GM23248 (cell line): ENCODE results near the gene SYVN1. TPM values are rescaled to one million over a fixed set of nuclear protein-coding genes. Genes with fewer than 3 reads are reported as not detected.

ENCODE experiments used
- DNase-seq: peaks from one replicate; pipeline ENCODE4 v3.0.0-alpha.2; 2015
- H2AFZ ChIP-seq: fragments of 200-600 bp; sonication (generic); 2 replicates; pipeline ENCODE4 v1.6.1; 2016; ENCODE audit warnings: antibody characterized with exemption
- H3F3A ChIP-seq: fragments of 200-600 bp; sonication (generic); 2 replicates; pipeline ENCODE4 v1.6.1; 2016; ENCODE audit warnings: mild to moderate bottlenecking, antibody characterized with exemption, mixed run types; ENCODE audit not compliant: insufficient read depth
- H3K27ac ChIP-seq: fragments of 200-600 bp; sonication (generic); 2 replicates; pipeline ENCODE4 v1.5.1; 2016; ENCODE audit warnings: mild to moderate bottlenecking
- H3K27me3 ChIP-seq: fragments of 200-600 bp; sonication (generic); replicated peaks from 2 replicates; pipeline ENCODE4 v1.6.1; 2016; ENCODE audit warnings: mild to moderate bottlenecking; ENCODE audit not compliant: insufficient read depth
- H3K36me3 ChIP-seq: fragments of 200-600 bp; sonication (generic); 2 replicates; pipeline ENCODE4 v1.6.1; 2016; ENCODE audit warnings: low read depth, mild to moderate bottlenecking
- H3K4me1 ChIP-seq: fragments of 200-600 bp; sonication (generic); 2 replicates; pipeline ENCODE4 v1.6.1; 2016; ENCODE audit warnings: mild to moderate bottlenecking; ENCODE audit not compliant: insufficient read depth
- H3K4me2 ChIP-seq: fragments of 200-600 bp; sonication (generic); one replicate; pipeline ENCODE4 v1.6.1; 2016; ENCODE audit warnings: mild to moderate bottlenecking; ENCODE audit not compliant: unreplicated experiment
- H3K4me3 ChIP-seq: fragments of 200-600 bp; sonication (generic); 2 replicates; pipeline ENCODE4 v1.5.1; 2016; ENCODE audit warnings: mild to moderate bottlenecking
- H3K79me2 ChIP-seq: fragments of 200-600 bp; sonication (generic); 2 replicates; pipeline ENCODE4 v1.6.1; 2016; ENCODE audit warnings: mild to moderate bottlenecking; ENCODE audit not compliant: insufficient read depth
- H3K9ac ChIP-seq: fragments of 200-600 bp; sonication (generic); 2 replicates; pipeline ENCODE4 v1.6.1; 2016; ENCODE audit warnings: mild to moderate bottlenecking
- H3K9me2 ChIP-seq: fragments of 200-600 bp; sonication (generic); 2 replicates; pipeline ENCODE4 v1.6.1; 2016; ENCODE audit warnings: mixed run types, mild to moderate bottlenecking, moderate library complexity; ENCODE audit not compliant: insufficient read depth
- H3K9me3 ChIP-seq: fragments of 200-600 bp; sonication (generic); one replicate; pipeline ENCODE4 v1.6.1; 2017; ENCODE audit warnings: low read depth
- H4K20me1 ChIP-seq: fragments of 200-600 bp; sonication (generic); 2 replicates; pipeline ENCODE4 v1.6.0; 2016; ENCODE audit not compliant: insufficient read depth
- EZH2 ChIP-seq: fragments of 200-600 bp; sonication (generic); IDR thresholded peaks from 2 replicates; pipeline ENCODE4 v1.6.1; 2018; ENCODE audit warnings: antibody characterized with exemption, mild to moderate bottlenecking; ENCODE audit not compliant: insufficient read depth, poor library complexity, severe bottlenecking
- EZH2phosphoT487 ChIP-seq: fragments of 200-600 bp; sonication (generic); IDR thresholded peaks from 2 replicates; pipeline ENCODE4 v1.6.1; 2018; ENCODE audit warnings: antibody characterized with exemption, moderate library complexity, mild to moderate bottlenecking, low read depth; ENCODE audit not compliant: insufficient read depth
- WGBS, 2 experiments: methylation state at CpG; one replicate each; pipeline ENCODE4 v1.1.6; 2015 to 2017; ENCODE audit warnings: low lambda C conversion rate in 2 of 2, low coverage in 1 of 2; ENCODE audit errors: missing lambda C conversion rate in 2 of 2; 5-methylcytosine and 5-hydroxymethylcytosine counted together
- in situ Hi-C: fragments of 300-500 bp; cut with MboI; formaldehyde crosslinking; loops from 2 replicates; pipeline ENCODE4 v1.15.0; 2020
- microRNA-seq: library from miRNA; unstranded; fragments of <30 nt; microRNA quantifications from one replicate; pipeline ENCODE4, GENCODE V29; 2016; ENCODE audit warnings: borderline number of aligned reads
- polyA plus RNA-seq: library from polyadenylated mRNA; unstranded; fragments of >200 nt; fragmentation: Nextera tagmentation; extraction: Ambion mirVana; gene quantifications from 2 replicates; pipeline ENCODE4 v1.2.1, GENCODE V29; 2016
- small RNA-seq: library from RNA; depleted of rRNA; stranded (forward); fragments of <200 nt; gene quantifications from one replicate; pipeline ENCODE3, GENCODE V24; 2014; ENCODE audit warnings: low read depth, low replicate concordance
- total RNA-seq: library from RNA; depleted of rRNA; stranded (reverse); fragments of >200 nt; shearing (Covaris generic); gene quantifications from 2 replicates; pipeline ENCODE4 v1.2.3, GENCODE V29; 2014; rRNA removed

Gene SYVN1
- total and polyA plus RNA-seq, 2 experiments from 2014 or later = 21.2 to 29.5 TPM

- no peaks in the 10 kb centered on the region for H3K36me3 ChIP-seq
- no peaks in the 10 kb centered on the region for H4K20me1 ChIP-seq
- H3K9me3 ChIP-seq = no peaks in the 10 kb centered on the region
- in situ Hi-C loops = no loop called here
- DNase-seq = no peak
- H3K27me3 ChIP-seq = no peaks in the 10 kb centered on the region
- H3K27ac ChIP-seq = no peak overlapping the region
- no peaks in the 10 kb centered on the region for H3K9me2 ChIP-seq
- H3K79me2 ChIP-seq = peaks cover 54% of the 10 kb centered on the region
- H3K4me2 ChIP-seq = no peak overlapping the region
- no peaks in the 10 kb centered on the region for H3F3A ChIP-seq
- TF ChIP-seq EZH2phosphoT487 (no peak), EZH2 (no peak)
- no peak overlapping the region for H2AFZ ChIP-seq
- no peak overlapping the region for H3K4me3 ChIP-seq
- H3K4me1 ChIP-seq = no peaks in the 10 kb centered on the region
- H3K9ac ChIP-seq = no peak overlapping the region
- 94 to 96% methylated on average over 9 of the region's 9 CpGs for WGBS, 2 experiments
Observed at GRCh38 chr11:65078786-65079342, 55.5 kb downstream of the SYVN1 start.

- 69 to 80% methylated on average over 3 of the region's 3 CpGs for WGBS, 2 experiments
- Histone ChIP-seq H3K36me3 (no peaks in the 10 kb centered on the region), H3K9me2 (no peaks in the 10 kb centered on the region), H3K27ac (no peak overlapping the region), H3K4me3 (no peak overlapping the region), H3F3A (no peaks in the 10 kb centered on the region), H3K4me2 (no peak overlapping the region), H2AFZ (no peak overlapping the region), H3K79me2 (peaks cover 48% of the 10 kb centered on the region), H4K20me1 (no peaks in the 10 kb centered on the region), H3K9me3 (no peaks in the 10 kb centered on the region), H3K27me3 (no peaks in the 10 kb centered on the region), H3K4me1 (no peaks in the 10 kb centered on the region), H3K9ac (no peak overlapping the region)
- DNase-seq = peak; percentile 46
- TF ChIP-seq EZH2 = no peak
- no peak for TF ChIP-seq EZH2phosphoT487
- in situ Hi-C loops = no loop called here
Observed at GRCh38 chr11:65078151-65078550, 56.2 kb downstream of the SYVN1 start.

DNA sequence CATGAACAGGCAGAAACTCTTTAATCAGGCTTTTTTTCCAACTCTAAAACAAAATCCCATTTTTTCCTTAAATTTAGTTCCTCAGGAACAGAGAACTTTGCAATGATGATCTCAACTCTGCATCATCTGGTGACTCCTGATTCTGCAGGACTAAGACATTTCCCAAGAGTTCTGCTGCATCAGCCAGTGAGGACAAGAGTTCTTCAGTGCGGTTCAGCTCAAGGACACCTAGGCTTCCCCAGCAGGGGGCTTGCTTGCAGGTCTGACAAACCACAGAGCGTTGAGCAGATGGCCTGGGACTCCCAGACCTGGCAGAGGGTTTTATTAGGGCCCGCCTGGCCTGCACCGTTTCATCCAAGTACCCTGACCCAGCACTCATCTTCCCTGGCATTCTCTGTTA lies 56.9 kb downstream of the SYVN1 start:
- Histone ChIP-seq H3K27ac (no peak overlapping the region), H4K20me1 (no peaks in the 10 kb centered on the region), H3K4me3 (no peak overlapping the region), H2AFZ (no peak overlapping the region), H3K9me2 (no peaks in the 10 kb centered on the region), H3K9me3 (no peaks in the 10 kb centered on the region), H3K36me3 (no peaks in the 10 kb centered on the region), H3K4me1 (no peaks in the 10 kb centered on the region), H3K9ac (no peak overlapping the region), H3K4me2 (no peak overlapping the region), H3K27me3 (no peaks in the 10 kb centered on the region), H3K79me2 (peaks cover 41% of the 10 kb centered on the region), H3F3A (no peaks in the 10 kb centered on the region)
- DNase-seq = peak; percentile 38
- WGBS, 2 experiments = 73 to 74% methylated on average over 4 of the region's 4 CpGs
- in situ Hi-C loops = no loop called here
- TF ChIP-seq EZH2phosphoT487 = no peak
- no peak for TF ChIP-seq EZH2

Small RNA genes within 50 kb of the gene (microRNA-seq; reads per million reads assigned to microRNA genes)
- gene MIR6751 = 1.5 reads per million

Small RNA genes within 50 kb of the gene (small RNA-seq; reads per million reads assigned to genes)
- gene HIGD1AP10 = not detected
- not detected for gene PDCL2P2
- 67.8 reads per million, percentile 93 among the genes with 10 or more reads in this experiment for gene RNU2-23P

Other genes starting within 250 kb of the SYVN1 start
- gene ATG2A, start 217.3 kb downstream of the SYVN1 start, total RNA-seq = 12.4 and 18.9 TPM in 2 replicates
- gene ATG2A, start 217.3 kb downstream of the SYVN1 start, polyA plus RNA-seq = 6.3 and 6.8 TPM in 2 replicates
- 23.9 and 27.3 TPM in 2 replicates for gene PPP2R5B, start 209.8 kb downstream of the SYVN1 start, total RNA-seq
- 16.4 and 19.4 TPM in 2 replicates for gene PPP2R5B, start 209.8 kb downstream of the SYVN1 start, polyA plus RNA-seq
- not detected in 2 replicates for gene GPHA2, start 198.6 kb downstream of the SYVN1 start, total RNA-seq
- gene GPHA2, start 198.6 kb downstream of the SYVN1 start, polyA plus RNA-seq = not detected in 2 replicates
- gene MAJIN, start 162.4 kb downstream of the SYVN1 start, total RNA-seq = not detected in 2 replicates
- gene MAJIN, start 162.4 kb downstream of the SYVN1 start, polyA plus RNA-seq = not detected in 2 replicates
- gene BATF2, start 137.5 kb downstream of the SYVN1 start, total RNA-seq = 4.0 TPM in 1 of 2 replicates, not detected in the other
- gene BATF2, start 137.5 kb downstream of the SYVN1 start, polyA plus RNA-seq = 0.57 and 0.79 TPM in 2 replicates
- gene ARL2, start 120.4 kb downstream of the SYVN1 start, total RNA-seq = 96.6 and 115 TPM in 2 replicates
- gene ARL2, start 120.4 kb downstream of the SYVN1 start, polyA plus RNA-seq = 143 and 155 TPM in 2 replicates
- 14.9 and 17.5 TPM in 2 replicates for gene SNX15, start 107.1 kb downstream of the SYVN1 start, total RNA-seq
- 17.2 and 17.7 TPM in 2 replicates for gene SNX15, start 107.1 kb downstream of the SYVN1 start, polyA plus RNA-seq
- 8.0 and 14.9 TPM in 2 replicates for gene SAC3D1, start 93.3 kb downstream of the SYVN1 start, total RNA-seq
- gene SAC3D1, start 93.3 kb downstream of the SYVN1 start, polyA plus RNA-seq = 12.8 and 13.2 TPM in 2 replicates
- gene NAALADL1, start 76.0 kb downstream of the SYVN1 start, total RNA-seq = 37.7 and 40.7 TPM in 2 replicates
- 26.6 and 27.9 TPM in 2 replicates for gene NAALADL1, start 76.0 kb downstream of the SYVN1 start, polyA plus RNA-seq
- 16.8 and 17.5 TPM in 2 replicates for gene CDCA5, start 50.5 kb downstream of the SYVN1 start, total RNA-seq
- gene CDCA5, start 50.5 kb downstream of the SYVN1 start, polyA plus RNA-seq = 11.9 and 12.4 TPM in 2 replicates
- 55.2 and 66.8 TPM in 2 replicates for gene ZFPL1, start 50.3 kb downstream of the SYVN1 start, total RNA-seq
- 62.8 and 64.9 TPM in 2 replicates for gene ZFPL1, start 50.3 kb downstream of the SYVN1 start, polyA plus RNA-seq
- 285 and 339 TPM in 2 replicates for gene VPS51, start 38.3 kb downstream of the SYVN1 start, total RNA-seq
- 30.7 and 37.1 TPM in 2 replicates for gene VPS51, start 38.3 kb downstream of the SYVN1 start, polyA plus RNA-seq
- 0.65 and 0.89 TPM in 2 replicates for gene TM7SF2, start 22.6 kb downstream of the SYVN1 start, total RNA-seq
- 2.5 and 2.6 TPM in 2 replicates for gene TM7SF2, start 22.6 kb downstream of the SYVN1 start, polyA plus RNA-seq
- 12.3 and 13.2 TPM in 2 replicates for gene ZNHIT2, start 16.8 kb downstream of the SYVN1 start, total RNA-seq
- 15.5 and 15.6 TPM in 2 replicates for gene ZNHIT2, start 16.8 kb downstream of the SYVN1 start, polyA plus RNA-seq
- gene FAU, start 12.4 kb downstream of the SYVN1 start, total RNA-seq = 180 and 199 TPM in 2 replicates
- 342 and 365 TPM in 2 replicates for gene FAU, start 12.4 kb downstream of the SYVN1 start, polyA plus RNA-seq
- 65.6 and 78.4 TPM in 2 replicates for gene MRPL49, start 12.2 kb downstream of the SYVN1 start, total RNA-seq
- 48.6 and 53.3 TPM in 2 replicates for gene MRPL49, start 12.2 kb downstream of the SYVN1 start, polyA plus RNA-seq
- gene SPDYC, start 35.7 kb upstream of the SYVN1 start, total RNA-seq = not detected in 2 replicates
- not detected in 2 replicates for gene SPDYC, start 35.7 kb upstream of the SYVN1 start, polyA plus RNA-seq
- gene CAPN1, start 47.4 kb upstream of the SYVN1 start, total RNA-seq = 127 and 145 TPM in 2 replicates
- 106 and 110 TPM in 2 replicates for gene CAPN1, start 47.4 kb upstream of the SYVN1 start, polyA plus RNA-seq
- 6.7 and 8.6 TPM in 2 replicates for gene POLA2, start 127.4 kb upstream of the SYVN1 start, total RNA-seq
- 8.7 and 8.9 TPM in 2 replicates for gene POLA2, start 127.4 kb upstream of the SYVN1 start, polyA plus RNA-seq
- 32.1 and 32.6 TPM in 2 replicates for gene CDC42EP2, start 180.3 kb upstream of the SYVN1 start, total RNA-seq
- gene CDC42EP2, start 180.3 kb upstream of the SYVN1 start, polyA plus RNA-seq = 37.9 and 40.3 TPM in 2 replicates
- 27.7 and 30.0 TPM in 2 replicates for gene DPF2, start 199.3 kb upstream of the SYVN1 start, total RNA-seq
- 51.2 and 54.1 TPM in 2 replicates for gene DPF2, start 199.3 kb upstream of the SYVN1 start, polyA plus RNA-seq
- gene TIGD3, start 220.2 kb upstream of the SYVN1 start, total RNA-seq = not detected in 2 replicates
- not detected in 2 replicates for gene TIGD3, start 220.2 kb upstream of the SYVN1 start, polyA plus RNA-seq
- gene SLC25A45, start 248.1 kb upstream of the SYVN1 start, total RNA-seq = 3.6 and 6.4 TPM in 2 replicates
- 3.7 and 3.9 TPM in 2 replicates for gene SLC25A45, start 248.1 kb upstream of the SYVN1 start, polyA plus RNA-seq